Measurements from ENCODE around the gene ZNF350. TPM values are rescaled to one million over a fixed set of nuclear protein-coding genes. Genes with fewer than 3 reads are reported as not detected.
"Not testable (repeated sequence)": the region's sequence is repeated elsewhere in the genome, so short reads cannot be mapped to it uniquely, and the experiment has no call there.

The ZNF350 gene
- total RNA-seq, 6 experiments from 2014 or later: 2.5 to 5.8 (median 3.4) TPM

GRCh38 chr19:51971624-51972023 lies 15.0 kb downstream of the ZNF350 start:
- no peak overlapping the region for H3K4me3 ChIP-seq
- H3K9me3 ChIP-seq: peaks cover 7 to 69% (median 39%) of the 10 kb centered on the region in 4 donors
- no peak for TF ChIP-seq CTCF (IDR thresholded peaks at IDR 0.05)
- no peaks in the 10 kb centered on the region for H3K4me1 ChIP-seq
- intact Hi-C loops (cut with DNase I): no loop called here
- peaks cover 0 to 65% (median 39%) of the 10 kb centered on the region in 4 donors for H3K36me3 ChIP-seq
- H3K27me3 ChIP-seq: no peaks in the 10 kb centered on the region
- DNase-seq: no peak
- no peak for ATAC-seq
- 89% methylated on average over 3 of the region's 4 CpGs for WGBS (ENCODE audit: insufficient coverage, low coverage, low lambda C conversion rate, missing lambda C conversion rate)
- no peak overlapping the region for H3K27ac ChIP-seq

GRCh38 chr19:51970718-51971117 lies 15.9 kb downstream of the ZNF350 start:
- WGBS (ENCODE audit: insufficient coverage, low coverage, low lambda C conversion rate, missing lambda C conversion rate): 100% methylated on average over 1 of the region's 1 CpG
- peaks cover 7 to 76% (median 43%) of the 10 kb centered on the region in 4 donors for H3K9me3 ChIP-seq
- TF ChIP-seq CTCF (IDR thresholded peaks at IDR 0.05) (no peak), POLR2A (IDR thresholded peaks at IDR 0.05) (no peak)

GRCh38 chr19:51965583-51965982 lies 21.1 kb downstream of the ZNF350 start:
- Histone ChIP-seq H3K27ac (no peak overlapping the region), H3K27me3 (no peaks in the 10 kb centered on the region), H3K4me3 (no peak overlapping the region), H3K9me3 (peaks cover 0 to 54% (median 33%) of the 10 kb centered on the region in 4 donors), H3K4me1 (no peaks in the 10 kb centered on the region), H3K36me3 (peaks cover 0 to 51% (median 41%) of the 10 kb centered on the region in 4 donors)
- ATAC-seq: no peak
- WGBS (ENCODE audit: insufficient coverage, low coverage, low lambda C conversion rate, missing lambda C conversion rate): 93% methylated on average over 3 of the region's 5 CpGs
- intact Hi-C loops (cut with DNase I): no loop called here
- TF ChIP-seq POLR2A (IDR thresholded peaks at IDR 0.05) (no peak), CTCF (IDR thresholded peaks at IDR 0.05) (no peak)
- no peak for DNase-seq

More at GRCh38 chr19:51970718-51971117, 15.9 kb downstream of the ZNF350 start:
- ATAC-seq (no peak), DNase-seq (no peak)
- Histone ChIP-seq H3K27me3 (no peaks in the 10 kb centered on the region), H3K36me3 (peaks cover 0 to 74% (median 48%) of the 10 kb centered on the region in 4 donors), H3K4me3 (no peak overlapping the region), H3K27ac (no peak overlapping the region), H3K4me1 (no peaks in the 10 kb centered on the region)
- intact Hi-C loops (cut with DNase I): no loop called here

- intact Hi-C loops (cut with DNase I); H3K27ac ChIP-seq; DNase-seq; H3K4me3 ChIP-seq; ATAC-seq; H3K4me1 ChIP-seq; H3K27me3 ChIP-seq: not testable (repeated sequence)
- H3K36me3 ChIP-seq: peaks cover 0 to 12% (median 10%) of the 10 kb centered on the region in 4 donors
- H3K9me3 ChIP-seq: peaks cover 0 to 24% (median 15%) of the 10 kb centered on the region in 4 donors
- WGBS (ENCODE audit: insufficient coverage, low coverage, low lambda C conversion rate, missing lambda C conversion rate): 7% methylated on average over 3 of the region's 7 CpGs
Measured at GRCh38 chr19:51960621-51961233, 25.9 kb downstream of the ZNF350 start.

GRCh38 chr19:51959791-51960190 lies 26.8 kb downstream of the ZNF350 start:
- Histone ChIP-seq H3K9me3 (peaks cover 0 to 18% (median 10%) of the 10 kb centered on the region in 4 donors), H3K27ac (no peak overlapping the region), H3K4me3 (no peak overlapping the region), H3K27me3 (no peaks in the 10 kb centered on the region), H3K36me3 (peaks cover 0 to 2% (median under 1%) of the 10 kb centered on the region in 4 donors), H3K4me1 (no peaks in the 10 kb centered on the region)
- ATAC-seq (no peak), DNase-seq (no peak)
- no peak for TF ChIP-seq POLR2A (IDR thresholded peaks at IDR 0.05)
- TF ChIP-seq CTCF (IDR thresholded peaks at IDR 0.05): no peak
- intact Hi-C loops (cut with DNase I): no loop called here
- WGBS (ENCODE audit: insufficient coverage, low coverage, low lambda C conversion rate, missing lambda C conversion rate): 80% methylated on average over 4 of the region's 4 CpGs

GRCh38 chr19:51957846-51958245 lies 28.8 kb downstream of the ZNF350 start:
- WGBS (ENCODE audit: insufficient coverage, low coverage, low lambda C conversion rate, missing lambda C conversion rate): 56% methylated on average over 4 of the region's 4 CpGs
- intact Hi-C loops (cut with DNase I); H3K27me3 ChIP-seq; ATAC-seq; H3K36me3 ChIP-seq; H3K27ac ChIP-seq; H3K4me3 ChIP-seq; DNase-seq; H3K4me1 ChIP-seq; H3K9me3 ChIP-seq: not testable (repeated sequence)
